ENCODE results near the gene CMTM7.
"Not testable (repeated sequence)": the region's sequence is repeated elsewhere in the genome, so short reads cannot be mapped to it uniquely, and the experiment has no call there.

The CMTM7 gene

GRCh38 chr3:32460817-32461496 lies 69.3 kb downstream of the CMTM7 start:
- DNase-seq: not testable (repeated sequence)

- DNase-seq: not testable (repeated sequence)
Observed at GRCh38 chr3:32462191-32462986, 70.7 kb downstream of the CMTM7 start.

DNA sequence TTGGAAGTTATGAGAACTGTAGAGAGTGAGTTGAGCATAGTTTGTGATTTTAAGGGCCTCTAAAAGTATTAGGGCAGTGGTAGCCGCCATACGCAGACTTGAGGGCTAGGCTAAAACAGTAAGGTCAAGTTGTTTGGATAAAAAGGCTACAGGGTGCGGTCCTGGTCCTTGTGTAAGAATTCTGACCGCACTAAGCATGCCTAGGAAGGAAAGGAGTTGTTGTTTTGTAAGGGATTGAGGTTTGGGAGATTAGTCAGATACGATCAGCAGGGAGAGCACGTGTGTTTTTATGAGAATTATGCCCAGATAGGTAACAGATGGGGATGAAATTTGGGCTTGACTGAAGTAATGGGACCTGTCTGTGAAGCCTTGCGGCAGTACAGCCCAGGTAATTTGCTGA lies 71.8 kb downstream of the CMTM7 start:
- not testable (repeated sequence) for DNase-seq

DNA sequence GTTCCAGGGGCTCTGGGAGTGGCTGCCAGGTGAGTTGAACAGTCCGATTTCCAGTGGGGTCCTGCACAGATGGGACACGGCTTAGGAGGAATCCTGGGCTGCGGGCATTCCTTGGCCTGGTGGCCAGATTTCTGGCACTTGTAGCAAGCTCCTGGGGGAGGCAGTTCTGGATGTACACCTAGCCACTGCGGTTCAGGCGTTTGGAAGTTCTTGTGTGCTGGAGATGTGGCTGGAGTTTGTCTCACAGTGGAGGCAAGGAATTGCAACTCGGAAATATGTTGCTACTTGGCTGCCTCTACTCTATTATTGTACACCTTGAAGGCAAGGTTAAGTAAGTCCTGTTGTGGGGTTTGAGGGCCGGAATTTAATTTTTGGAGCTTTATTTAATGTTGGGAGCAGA lies 73.1 kb downstream of the CMTM7 start:
- not testable (repeated sequence) for DNase-seq

- not testable (repeated sequence) for DNase-seq
Observed at GRCh38 chr3:32466808-32467207, 75.2 kb downstream of the CMTM7 start.

GRCh38 chr3:32467333-32468070 lies 75.8 kb downstream of the CMTM7 start:
- peak; percentile 78 for DNase-seq

DNA sequence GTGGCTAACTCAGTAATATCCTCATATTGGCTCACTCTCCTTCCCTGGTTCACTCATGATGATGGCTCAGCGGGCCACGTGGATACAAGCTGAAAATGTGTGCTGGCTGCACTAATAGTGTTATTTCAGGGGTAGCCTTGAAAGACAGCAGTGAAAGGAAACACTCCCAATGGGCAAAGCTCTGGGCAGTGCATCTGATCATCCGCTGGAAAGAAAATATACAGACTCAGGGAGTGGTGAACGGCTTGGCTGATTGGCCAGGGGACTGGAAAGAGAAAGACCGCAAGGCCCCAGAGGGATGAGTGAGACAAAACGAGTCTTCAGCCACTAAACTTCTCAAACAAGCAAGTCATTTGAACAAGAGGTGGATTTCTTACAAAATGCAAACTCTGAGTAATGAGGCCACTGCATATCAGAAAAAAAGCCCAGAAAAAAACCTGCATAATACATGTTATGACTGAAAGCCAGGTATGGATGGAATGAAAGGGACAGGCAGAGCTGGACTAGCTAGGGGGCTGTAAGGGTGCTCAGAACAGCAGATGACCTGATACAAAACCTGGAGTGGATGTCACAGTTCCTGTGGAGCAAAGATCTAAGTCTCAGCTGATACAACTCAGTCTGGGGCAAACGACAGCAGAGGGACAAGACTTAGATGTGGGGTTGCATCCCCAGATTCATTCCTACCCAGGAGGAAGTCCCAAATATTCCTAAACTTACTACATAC lies 77.7 kb downstream of the CMTM7 start:
- DNase-seq: no peak

DNA sequence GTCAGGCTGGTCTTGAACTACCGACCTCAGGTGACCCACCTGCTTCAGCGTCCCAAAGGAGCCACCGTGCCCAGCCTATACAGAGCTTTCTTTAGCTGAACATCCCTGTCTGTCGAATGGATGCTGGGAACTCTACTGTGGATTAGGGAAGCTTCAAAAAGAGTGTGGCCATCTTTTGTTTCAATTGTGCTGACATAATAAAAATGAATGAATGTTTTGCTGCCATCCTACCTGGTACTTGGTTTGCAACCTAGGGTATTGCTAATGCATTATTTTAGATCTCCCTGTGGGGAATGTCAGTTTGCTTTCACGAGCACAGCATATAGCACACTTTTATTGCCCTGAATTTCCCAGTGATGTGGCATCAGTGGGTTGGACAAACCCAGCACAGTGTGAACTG lies 78.7 kb downstream of the CMTM7 start:
- no peak for DNase-seq

- no peak for DNase-seq
Observed at GRCh38 chr3:32471246-32471645, 79.6 kb downstream of the CMTM7 start.

DNA sequence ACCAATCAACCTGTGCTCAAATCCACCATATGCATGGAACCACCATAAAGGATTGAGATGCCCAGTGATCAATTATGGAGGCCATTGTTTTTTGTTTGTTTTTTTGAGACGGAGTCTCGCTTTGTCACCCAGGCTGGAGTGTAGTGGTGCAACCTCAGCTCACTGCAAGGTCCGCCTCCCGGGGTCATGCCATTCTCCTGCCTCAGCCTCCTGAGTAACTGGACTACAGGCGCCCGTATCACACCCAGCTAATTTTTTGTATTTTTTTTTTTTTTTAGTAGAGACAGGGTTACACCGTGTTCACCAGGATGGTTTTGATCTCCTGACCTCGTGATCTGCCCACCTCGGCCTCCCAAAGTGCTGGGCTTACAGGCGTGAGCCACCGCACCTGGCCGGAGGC lies 80.5 kb downstream of the CMTM7 start:
- not testable (repeated sequence) for DNase-seq

- no peak for DNase-seq
Observed at GRCh38 chr3:32474201-32474600, 82.5 kb downstream of the CMTM7 start.

- no peak for DNase-seq
Observed at GRCh38 chr3:32480604-32481003, 89.0 kb downstream of the CMTM7 start.

DNA sequence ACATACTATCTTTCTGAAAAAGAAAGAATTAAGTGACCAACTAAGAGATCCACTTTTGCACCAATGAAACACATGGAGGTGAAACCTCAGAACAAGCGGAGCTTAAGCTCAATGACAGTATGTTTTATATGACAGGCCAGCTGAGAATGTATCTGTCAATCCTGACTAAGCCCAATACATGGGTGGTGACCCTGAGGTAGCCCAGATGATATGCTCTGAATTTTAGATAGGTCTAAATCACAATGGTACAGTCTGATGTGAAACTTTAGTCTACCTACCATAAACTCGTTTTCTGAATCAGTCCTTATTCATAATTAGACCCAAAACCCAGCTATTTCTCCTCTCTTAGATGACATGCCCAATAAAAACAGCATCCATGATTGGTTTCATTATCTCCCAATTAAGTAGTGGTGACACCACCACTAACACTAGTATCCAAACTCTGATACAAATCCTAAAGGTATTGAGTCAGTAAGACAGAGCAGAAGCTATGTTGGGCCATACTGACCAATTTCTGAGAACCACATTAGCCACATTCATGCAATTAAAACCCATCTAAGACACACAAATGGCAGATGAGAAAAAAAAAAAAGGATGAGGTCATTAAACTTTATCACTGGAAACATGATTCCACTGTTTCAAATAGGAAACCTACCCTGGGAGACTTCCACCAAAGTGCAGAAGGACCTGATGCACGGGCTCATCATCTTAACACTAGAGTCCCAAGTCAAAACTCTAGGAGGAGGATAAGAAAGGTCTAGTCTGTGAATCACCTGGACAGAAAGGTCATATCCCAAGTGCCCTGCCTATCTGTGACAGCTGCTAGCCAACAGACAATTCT lies 90.4 kb downstream of the CMTM7 start:
- no peak for DNase-seq

GRCh38 chr3:32482693-32483092 lies 91.0 kb downstream of the CMTM7 start:
- no peak for DNase-seq

DNA sequence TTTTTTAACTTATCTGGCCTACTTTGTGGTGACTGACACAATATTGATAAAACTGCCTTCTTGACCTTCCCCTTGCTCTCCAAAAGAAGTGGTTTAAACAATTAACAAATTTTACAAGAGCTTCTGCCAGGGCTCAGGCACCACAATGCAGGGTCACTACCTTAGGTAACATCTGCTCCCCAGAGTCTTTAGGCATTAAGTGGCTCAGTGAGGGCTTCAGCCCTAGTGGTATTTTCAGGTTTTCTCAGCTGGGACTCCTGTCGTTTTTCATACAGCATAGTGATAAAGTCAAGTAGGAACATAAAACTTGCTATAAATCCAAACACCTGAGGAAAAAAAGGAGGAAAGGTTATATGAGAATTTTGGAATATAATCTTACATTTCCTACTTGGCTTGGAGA lies 92.1 kb downstream of the CMTM7 start:
- DNase-seq: no peak

GRCh38 chr3:32484436-32484835 lies 92.8 kb downstream of the CMTM7 start:
- no peak for DNase-seq

GRCh38 chr3:32487781-32488473 lies 96.3 kb downstream of the CMTM7 start:
- DNase-seq: no peak

GRCh38 chr3:32488474-32489008 lies 96.9 kb downstream of the CMTM7 start:
- DNase-seq: no peak

- no peak for DNase-seq
Observed at GRCh38 chr3:32492684-32493436, 101.2 kb downstream of the CMTM7 start.
